ENCODE results near the gene PRKN.

Gene PRKN

GRCh38 chr6:161710698-161711097 is 1016.9 kb downstream of the PRKN start:
- no peaks in the 10 kb centered on the region for H3K9me3 ChIP-seq (ENCODE audit: control insufficient read depth, insufficient read depth, low read length)
- H3K4me1 ChIP-seq (ENCODE audit: insufficient read depth, low read length), result no peaks in the 10 kb centered on the region
- H3K36me3 ChIP-seq (ENCODE audit: insufficient read depth, low read length), result no peaks in the 10 kb centered on the region
- no peak overlapping the region for H3K9ac ChIP-seq (ENCODE audit: low read depth, low read length)

GRCh38 chr6:161701056-161701455 is 1026.5 kb downstream of the PRKN start:
- H3K9me3 ChIP-seq (ENCODE audit: control insufficient read depth, insufficient read depth, low read length), result no peaks in the 10 kb centered on the region
- H3K4me1 ChIP-seq (ENCODE audit: insufficient read depth, low read length), result no peaks in the 10 kb centered on the region
- no peak overlapping the region for H3K9ac ChIP-seq (ENCODE audit: low read depth, low read length)
- H3K36me3 ChIP-seq (ENCODE audit: insufficient read depth, low read length), result no peaks in the 10 kb centered on the region

GRCh38 chr6:161696801-161697200 is 1030.8 kb downstream of the PRKN start:
- Histone ChIP-seq H3K9ac (ENCODE audit: low read depth, low read length) (no peak overlapping the region), H3K4me1 (ENCODE audit: insufficient read depth, low read length) (no peaks in the 10 kb centered on the region)

GRCh38 chr6:161694995-161695394 is 1032.6 kb downstream of the PRKN start:
- H3K4me1 ChIP-seq (ENCODE audit: insufficient read depth, low read length), result no peaks in the 10 kb centered on the region
- no peak overlapping the region for H3K9ac ChIP-seq (ENCODE audit: low read depth, low read length)
- no peaks in the 10 kb centered on the region for H3K36me3 ChIP-seq (ENCODE audit: insufficient read depth, low read length)
- no peaks in the 10 kb centered on the region for H3K9me3 ChIP-seq (ENCODE audit: control insufficient read depth, insufficient read depth, low read length)

More at GRCh38 chr6:161696801-161697200, 1030.8 kb downstream of the PRKN start:
- no peaks in the 10 kb centered on the region for H3K9me3 ChIP-seq (ENCODE audit: control insufficient read depth, insufficient read depth, low read length)
- no peaks in the 10 kb centered on the region for H3K36me3 ChIP-seq (ENCODE audit: insufficient read depth, low read length)

DNA sequence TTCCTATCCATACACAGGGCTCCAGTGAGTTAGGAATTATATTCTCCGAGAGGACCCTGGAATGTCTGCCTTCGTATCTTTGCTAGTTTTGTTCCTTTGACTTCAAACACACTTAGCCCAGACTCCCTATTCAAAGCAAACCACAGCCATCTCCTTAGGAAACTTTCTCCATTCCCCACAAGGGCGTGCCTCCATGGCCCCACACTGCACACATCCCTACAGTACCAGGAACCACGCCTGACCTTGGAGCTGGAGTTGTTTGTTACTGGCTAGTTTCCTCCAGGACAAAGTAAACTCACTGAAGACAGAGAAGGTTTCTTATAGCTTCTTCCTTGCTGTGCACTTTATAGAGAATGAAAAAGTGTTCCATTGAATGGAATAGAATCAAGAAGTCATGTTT is 1040.9 kb downstream of the PRKN start:
- H3K9ac ChIP-seq (ENCODE audit: low read depth, low read length), result no peak overlapping the region
- no peaks in the 10 kb centered on the region for H3K9me3 ChIP-seq (ENCODE audit: control insufficient read depth, insufficient read depth, low read length)
- no peaks in the 10 kb centered on the region for H3K4me1 ChIP-seq (ENCODE audit: insufficient read depth, low read length)
- no peaks in the 10 kb centered on the region for H3K36me3 ChIP-seq (ENCODE audit: insufficient read depth, low read length)

GRCh38 chr6:161684731-161685475 is 1042.7 kb downstream of the PRKN start:
- no peaks in the 10 kb centered on the region for H3K4me1 ChIP-seq (ENCODE audit: insufficient read depth, low read length)
- no peaks in the 10 kb centered on the region for H3K36me3 ChIP-seq (ENCODE audit: insufficient read depth, low read length)
- no peak overlapping the region for H3K9ac ChIP-seq (ENCODE audit: low read depth, low read length)

GRCh38 chr6:161683400-161683799 is 1044.2 kb downstream of the PRKN start:
- no peaks in the 10 kb centered on the region for H3K9me3 ChIP-seq (ENCODE audit: control insufficient read depth, insufficient read depth, low read length)
- H3K9ac ChIP-seq (ENCODE audit: low read depth, low read length), result no peak overlapping the region
- no peaks in the 10 kb centered on the region for H3K4me1 ChIP-seq (ENCODE audit: insufficient read depth, low read length)
- H3K36me3 ChIP-seq (ENCODE audit: insufficient read depth, low read length), result no peaks in the 10 kb centered on the region

More at GRCh38 chr6:161684731-161685475, 1042.7 kb downstream of the PRKN start:
- H3K9me3 ChIP-seq (ENCODE audit: control insufficient read depth, insufficient read depth, low read length), result no peaks in the 10 kb centered on the region

- Histone ChIP-seq H3K9ac (ENCODE audit: low read depth, low read length) (no peak overlapping the region), H3K36me3 (ENCODE audit: insufficient read depth, low read length) (no peaks in the 10 kb centered on the region), H3K4me1 (ENCODE audit: insufficient read depth, low read length) (no peaks in the 10 kb centered on the region), H3K9me3 (ENCODE audit: control insufficient read depth, insufficient read depth, low read length) (no peaks in the 10 kb centered on the region)
These were observed 1044.6 kb downstream of the PRKN start for GRCh38 chr6:161682982-161683381.

GRCh38 chr6:161679980-161680538 is 1047.5 kb downstream of the PRKN start:
- Histone ChIP-seq H3K36me3 (ENCODE audit: insufficient read depth, low read length) (no peaks in the 10 kb centered on the region), H3K9me3 (ENCODE audit: control insufficient read depth, insufficient read depth, low read length) (no peaks in the 10 kb centered on the region), H3K9ac (ENCODE audit: low read depth, low read length) (no peak overlapping the region), H3K4me1 (ENCODE audit: insufficient read depth, low read length) (no peaks in the 10 kb centered on the region)

DNA sequence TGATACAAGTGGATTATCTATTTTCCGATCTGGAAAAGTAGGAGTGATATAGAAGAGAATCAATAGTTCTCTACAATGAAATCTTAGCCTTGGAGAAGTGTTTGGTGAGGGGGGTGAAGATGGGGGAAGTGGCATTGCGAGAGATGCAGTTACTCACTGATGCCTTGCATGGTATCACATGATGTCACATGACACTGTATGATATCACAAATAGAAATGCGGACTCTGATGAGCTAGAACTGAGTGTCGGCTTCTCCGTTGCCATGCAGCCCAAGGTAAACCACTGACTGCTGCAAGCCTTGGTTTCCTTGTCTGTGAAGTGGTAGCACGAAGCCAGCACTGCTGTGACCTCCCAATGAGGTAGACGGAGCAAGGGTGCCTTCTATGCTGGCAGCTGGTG is 1050.4 kb downstream of the PRKN start:
- Histone ChIP-seq H3K4me1 (ENCODE audit: insufficient read depth, low read length) (no peaks in the 10 kb centered on the region), H3K9ac (ENCODE audit: low read depth, low read length) (no peak overlapping the region), H3K9me3 (ENCODE audit: control insufficient read depth, insufficient read depth, low read length) (no peaks in the 10 kb centered on the region), H3K36me3 (ENCODE audit: insufficient read depth, low read length) (no peaks in the 10 kb centered on the region)

DNA sequence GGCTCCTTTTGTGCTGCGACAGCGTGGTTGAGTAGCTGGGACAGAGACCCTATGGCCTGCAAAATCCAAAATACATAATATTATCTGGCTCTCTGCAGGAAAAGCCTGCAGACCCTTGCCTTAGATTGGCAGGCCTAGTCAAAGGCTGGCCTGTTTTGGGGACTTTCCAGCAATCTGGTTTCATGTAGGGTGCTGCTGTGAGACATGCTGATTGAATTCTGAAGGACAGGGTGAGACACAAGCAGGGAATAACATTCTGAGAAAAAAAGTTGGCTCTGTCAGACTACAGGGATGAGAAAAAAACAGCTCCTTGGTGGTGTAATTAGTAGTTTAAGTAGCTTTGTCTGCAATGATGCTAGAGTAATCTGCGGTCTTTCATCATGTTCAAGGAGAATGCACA is 1051.0 kb downstream of the PRKN start:
- no peaks in the 10 kb centered on the region for H3K9me3 ChIP-seq (ENCODE audit: control insufficient read depth, insufficient read depth, low read length)
- no peaks in the 10 kb centered on the region for H3K4me1 ChIP-seq (ENCODE audit: insufficient read depth, low read length)
- H3K36me3 ChIP-seq (ENCODE audit: insufficient read depth, low read length), result no peaks in the 10 kb centered on the region
- H3K9ac ChIP-seq (ENCODE audit: low read depth, low read length), result no peak overlapping the region

DNA sequence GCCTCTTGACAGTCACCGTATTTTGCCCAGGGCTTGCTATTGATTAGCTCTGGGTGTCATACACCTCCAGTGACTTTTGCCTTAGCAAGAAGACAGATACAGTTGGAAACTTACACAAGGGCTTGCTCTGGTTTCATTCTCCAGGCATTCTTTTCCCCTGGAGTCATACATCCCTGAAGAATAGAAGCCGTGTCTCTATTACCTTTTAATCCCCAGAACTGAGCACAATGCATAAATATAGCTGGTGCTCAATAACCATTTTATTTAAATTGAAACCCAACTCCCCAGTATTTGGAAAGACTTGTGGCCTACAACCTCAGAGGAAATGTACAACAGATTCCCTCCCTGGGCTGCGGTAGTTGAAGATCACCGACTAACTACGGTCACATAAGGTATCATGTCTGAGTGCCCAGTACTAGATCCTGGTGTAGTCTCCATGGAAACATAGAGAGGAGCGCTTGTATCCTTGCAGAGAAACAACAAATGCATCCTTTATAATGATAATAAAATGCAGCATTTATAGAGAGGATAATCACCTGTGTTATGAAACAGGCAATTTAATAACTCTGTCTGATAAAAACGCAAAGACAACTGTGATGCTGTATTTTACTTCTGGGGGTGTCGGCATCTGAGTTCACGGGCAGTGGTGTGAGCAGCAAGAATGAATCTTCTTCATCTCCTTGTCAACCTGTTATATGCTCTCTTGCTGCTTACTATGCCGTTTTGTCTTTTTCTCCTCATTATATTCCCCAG is 1052.5 kb downstream of the PRKN start:
- Histone ChIP-seq H3K9ac (ENCODE audit: low read depth, low read length) (no peak overlapping the region), H3K4me1 (ENCODE audit: insufficient read depth, low read length) (no peaks in the 10 kb centered on the region), H3K36me3 (ENCODE audit: insufficient read depth, low read length) (no peaks in the 10 kb centered on the region), H3K9me3 (ENCODE audit: control insufficient read depth, insufficient read depth, low read length) (no peaks in the 10 kb centered on the region)

- no peaks in the 10 kb centered on the region for H3K9me3 ChIP-seq (ENCODE audit: control insufficient read depth, insufficient read depth, low read length)
- no peaks in the 10 kb centered on the region for H3K36me3 ChIP-seq (ENCODE audit: insufficient read depth, low read length)
- no peak overlapping the region for H3K9ac ChIP-seq (ENCODE audit: low read depth, low read length)
- H3K4me1 ChIP-seq (ENCODE audit: insufficient read depth, low read length), result no peaks in the 10 kb centered on the region
These were observed 1054.5 kb downstream of the PRKN start for GRCh38 chr6:161673026-161673425.

- no peaks in the 10 kb centered on the region for H3K36me3 ChIP-seq (ENCODE audit: insufficient read depth, low read length)
- no peaks in the 10 kb centered on the region for H3K4me1 ChIP-seq (ENCODE audit: insufficient read depth, low read length)
- H3K9ac ChIP-seq (ENCODE audit: low read depth, low read length), result no peak overlapping the region
- no peaks in the 10 kb centered on the region for H3K9me3 ChIP-seq (ENCODE audit: control insufficient read depth, insufficient read depth, low read length)
These were observed 1056.4 kb downstream of the PRKN start for GRCh38 chr6:161671117-161671516.

- H3K9ac ChIP-seq (ENCODE audit: low read depth, low read length), result no peak overlapping the region
- no peaks in the 10 kb centered on the region for H3K4me1 ChIP-seq (ENCODE audit: insufficient read depth, low read length)
- H3K9me3 ChIP-seq (ENCODE audit: control insufficient read depth, insufficient read depth, low read length), result no peaks in the 10 kb centered on the region
These were observed 1058.9 kb downstream of the PRKN start for GRCh38 chr6:161668665-161669064.

More at GRCh38 chr6:161668665-161669064, 1058.9 kb downstream of the PRKN start:
- H3K36me3 ChIP-seq (ENCODE audit: insufficient read depth, low read length), result no peaks in the 10 kb centered on the region
